GM04503 (cell line): ENCODE data around the gene SMOC2.

Experiments
- DNase-seq: peaks from one replicate; pipeline ENCODE4 v3.0.0-alpha.2; 2012; ENCODE audit warnings: low read depth

The SMOC2 gene

DNA sequence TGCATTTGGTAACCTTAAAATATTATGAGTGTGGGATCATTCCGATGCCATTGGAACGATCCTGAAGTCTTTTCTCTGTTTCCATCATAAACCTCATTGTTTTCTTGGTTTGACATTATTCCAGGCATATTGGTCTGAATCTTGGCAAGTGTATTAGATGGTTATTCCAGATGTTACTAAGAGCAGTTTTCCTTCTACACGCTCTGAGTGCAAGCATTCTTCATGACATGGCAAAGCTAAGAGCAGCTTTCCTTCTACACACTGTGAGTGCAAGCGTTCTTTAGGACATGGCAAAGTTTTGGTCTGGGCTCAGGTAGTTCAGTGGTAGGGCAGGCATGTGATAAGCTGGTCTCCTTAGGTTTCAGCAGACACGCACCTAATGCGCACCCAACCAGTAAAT is 53.0 kb downstream of the SMOC2 start:
- no peak for DNase-seq

- DNase-seq = no peak
Measured at GRCh38 chr6:168494726-168495125, 53.7 kb downstream of the SMOC2 start.

DNA sequence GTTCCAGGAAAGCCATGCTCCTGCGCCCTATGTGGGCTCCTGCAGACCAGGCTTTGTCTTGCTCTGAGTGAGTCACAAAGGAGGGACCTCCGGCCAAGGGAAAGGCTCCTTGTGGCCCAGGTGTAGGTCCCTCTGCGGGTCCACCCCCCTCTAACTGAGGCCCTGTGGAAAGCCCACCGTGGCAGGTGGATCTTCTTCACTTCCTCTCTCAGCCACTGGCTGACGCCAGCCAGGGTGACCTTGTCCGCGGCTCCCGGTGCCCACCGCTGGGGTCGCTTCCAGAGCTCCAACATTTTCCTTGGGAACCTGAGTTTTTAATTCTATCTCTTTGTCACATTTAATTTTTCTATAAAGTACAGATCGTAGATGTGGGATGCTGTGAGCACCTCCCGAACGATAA is 54.1 kb downstream of the SMOC2 start:
- DNase-seq = no peak

DNA sequence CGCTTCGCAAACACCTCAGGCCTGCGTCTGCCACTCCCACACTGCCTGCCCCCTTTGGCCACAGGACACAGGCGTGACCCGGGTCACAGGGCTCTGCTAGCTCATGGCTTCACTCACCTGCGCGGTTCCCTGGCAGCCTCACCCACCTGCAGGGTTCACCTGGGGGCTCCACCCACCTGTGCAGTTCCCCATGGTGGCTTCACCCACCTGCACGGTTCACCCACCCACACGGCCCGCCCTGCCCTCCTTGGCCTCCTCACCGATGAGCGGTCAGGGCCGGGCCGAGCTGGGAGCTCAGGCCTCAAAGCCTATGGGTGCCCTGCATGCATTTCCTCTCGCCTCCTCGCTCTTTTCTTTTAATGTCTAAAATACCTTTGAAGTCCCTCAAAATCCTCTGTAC is 54.7 kb downstream of the SMOC2 start:
- no peak for DNase-seq

DNA sequence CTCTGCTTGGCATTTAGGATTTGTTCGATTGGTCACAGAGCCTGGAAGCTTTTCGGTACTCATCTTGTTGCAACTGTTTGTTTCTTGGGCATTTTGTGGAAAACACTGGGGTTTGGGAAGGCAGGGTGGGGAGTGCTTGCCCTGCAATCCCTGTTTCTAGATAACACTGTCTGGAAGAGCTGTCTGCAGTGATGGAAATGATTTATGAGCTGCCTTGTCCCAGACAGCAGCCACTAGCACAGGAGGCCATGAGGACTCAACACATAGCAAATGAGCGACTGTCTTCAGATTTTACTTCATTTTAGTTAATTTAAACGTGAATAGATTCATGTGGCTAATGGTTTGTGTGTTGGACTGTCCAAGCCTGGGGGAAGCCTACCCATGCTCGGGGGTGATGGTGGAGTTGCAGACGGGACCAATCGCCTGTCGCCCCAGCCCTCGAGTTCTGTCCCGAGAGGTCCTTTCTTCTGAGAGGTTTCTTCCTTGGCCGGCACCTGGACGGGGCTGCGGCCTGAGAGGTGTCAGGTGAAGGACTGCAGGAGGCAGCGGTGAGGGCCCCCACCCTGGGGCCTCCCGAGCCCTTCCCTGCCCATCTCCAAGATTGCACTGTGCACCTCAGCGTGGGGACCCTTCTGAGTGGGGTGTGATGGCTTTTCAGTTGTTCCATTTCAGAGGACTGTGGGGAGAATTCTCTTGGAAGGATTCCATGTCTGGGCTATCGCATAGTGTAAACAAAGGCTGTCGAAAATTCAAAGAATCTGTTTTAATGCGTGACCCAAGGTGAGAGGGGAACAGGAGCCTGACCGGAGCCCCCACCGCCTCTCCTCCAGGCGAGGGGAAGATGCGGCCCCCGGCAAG is 55.4 kb downstream of the SMOC2 start:
- DNase-seq = no peak

DNA sequence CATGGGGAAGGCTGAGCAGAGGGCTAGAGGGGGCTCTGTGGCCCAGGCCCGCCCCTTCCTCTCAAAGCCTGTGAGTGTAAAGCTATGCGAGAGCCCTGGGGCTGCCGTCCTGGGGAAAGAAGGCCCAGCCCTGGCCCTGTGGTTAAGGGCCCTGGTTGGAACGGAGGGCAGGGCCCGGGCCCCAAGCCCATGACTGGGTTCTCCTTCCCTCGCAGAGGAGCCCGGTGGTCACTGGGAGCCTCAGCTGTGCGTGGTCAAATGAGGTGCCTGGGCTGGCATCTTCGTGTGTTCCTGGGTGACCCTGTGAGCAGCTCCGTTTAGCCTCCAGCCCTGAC is 56.0 kb downstream of the SMOC2 start:
- no peak for DNase-seq

DNA sequence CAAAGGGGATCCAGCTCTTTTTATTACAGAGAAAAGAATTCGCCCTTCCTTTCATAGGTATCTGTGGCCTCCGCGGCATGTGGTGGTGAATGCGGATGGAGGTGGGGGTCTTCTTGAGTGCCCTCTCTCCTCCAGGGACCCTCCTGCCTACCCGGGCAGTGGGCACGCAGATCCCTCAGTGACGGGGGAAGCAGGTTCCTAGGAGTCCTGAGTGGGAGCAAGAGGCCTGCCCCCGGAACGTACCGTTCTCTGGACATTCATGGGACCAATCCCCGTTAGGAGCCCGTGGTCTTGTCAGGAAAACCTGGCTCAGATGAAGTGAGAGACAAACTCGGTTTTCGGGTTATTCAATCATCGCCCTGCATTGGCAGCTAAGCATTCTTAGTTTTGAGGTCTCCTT is 56.4 kb downstream of the SMOC2 start:
- no peak for DNase-seq

DNA sequence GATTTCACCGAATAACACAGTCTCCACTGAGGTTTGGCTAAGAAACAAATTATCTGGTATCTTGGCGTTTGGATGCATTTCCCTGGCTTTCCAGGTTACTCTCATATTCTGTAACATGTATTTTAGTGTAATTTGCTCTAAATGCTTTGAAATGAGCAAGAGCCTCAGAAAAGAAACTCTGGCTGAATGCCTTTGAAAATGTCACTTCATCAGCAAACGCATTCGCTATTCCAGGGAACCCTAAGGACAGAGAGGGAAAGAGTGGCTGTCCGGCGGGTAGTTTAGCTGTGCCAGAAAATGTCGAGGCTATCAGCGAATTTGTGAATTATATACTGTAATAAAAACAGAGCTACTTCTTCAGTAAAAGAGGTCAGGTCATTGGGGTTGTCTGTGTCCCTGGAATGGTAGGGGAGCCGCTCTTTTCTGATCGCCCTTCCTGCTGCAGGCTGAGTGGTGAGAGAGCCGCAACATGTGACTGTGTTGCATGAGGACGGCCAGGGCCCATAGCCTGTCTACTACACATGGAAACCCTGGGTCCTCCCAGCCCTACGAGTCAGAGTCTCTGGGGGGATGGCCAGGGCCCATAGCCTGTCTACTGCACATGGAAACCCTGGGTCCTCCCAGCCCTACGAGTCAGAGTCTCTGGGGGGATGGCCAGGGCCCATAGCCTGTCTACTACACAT is 57.3 kb downstream of the SMOC2 start:
- DNase-seq = no peak

DNA sequence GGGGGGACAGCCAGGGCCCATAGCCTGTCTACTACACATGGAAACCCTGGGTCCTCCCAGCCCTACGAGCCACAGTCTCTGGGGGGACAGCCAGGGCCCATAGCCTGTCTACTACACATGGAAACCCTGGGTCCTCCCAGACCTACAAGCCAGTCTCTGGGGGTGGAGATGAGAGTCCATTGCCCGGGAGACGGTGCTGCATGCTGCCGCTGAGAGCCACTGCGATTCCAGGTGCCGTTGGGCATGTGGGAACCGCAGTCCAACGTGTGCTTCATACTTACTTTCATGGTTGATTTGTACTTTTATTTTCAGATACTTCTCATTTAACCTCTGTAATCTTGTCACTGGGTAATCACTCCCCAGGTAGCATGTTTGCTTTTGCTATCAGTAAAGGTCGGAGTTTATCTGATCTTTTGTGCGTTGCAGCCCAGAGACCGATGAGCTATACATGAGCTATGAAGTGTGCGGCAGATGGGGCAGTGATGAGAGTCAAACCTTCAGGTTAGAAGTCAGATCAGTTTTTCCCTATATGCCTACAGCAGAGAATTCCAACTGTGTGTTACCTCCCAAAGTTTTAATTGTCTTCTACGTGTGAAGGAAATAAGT is 58.2 kb downstream of the SMOC2 start:
- DNase-seq = no peak

GRCh38 chr6:168500519-168500918 is 59.5 kb downstream of the SMOC2 start:
- no peak for DNase-seq

DNA sequence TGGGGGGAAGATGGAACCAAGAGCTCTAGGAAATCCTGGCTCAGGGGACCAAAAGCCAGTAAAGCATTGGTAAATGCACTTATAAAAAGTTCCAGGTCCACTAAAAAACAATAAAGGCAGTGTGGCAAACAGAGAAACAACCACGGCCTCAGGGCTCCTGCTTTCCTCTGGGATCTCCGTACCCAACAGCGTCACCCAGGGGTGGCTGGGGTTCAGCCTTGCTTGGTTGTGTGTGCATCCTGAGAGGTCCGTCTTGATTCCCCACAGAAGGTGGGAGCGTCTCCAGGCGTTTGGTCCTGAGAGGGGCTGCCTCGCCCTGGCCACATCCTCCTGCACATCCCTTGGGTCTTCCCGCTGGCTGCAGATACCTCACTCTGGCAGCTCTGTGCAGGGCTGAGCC is 60.6 kb downstream of the SMOC2 start:
- no peak for DNase-seq

DNA sequence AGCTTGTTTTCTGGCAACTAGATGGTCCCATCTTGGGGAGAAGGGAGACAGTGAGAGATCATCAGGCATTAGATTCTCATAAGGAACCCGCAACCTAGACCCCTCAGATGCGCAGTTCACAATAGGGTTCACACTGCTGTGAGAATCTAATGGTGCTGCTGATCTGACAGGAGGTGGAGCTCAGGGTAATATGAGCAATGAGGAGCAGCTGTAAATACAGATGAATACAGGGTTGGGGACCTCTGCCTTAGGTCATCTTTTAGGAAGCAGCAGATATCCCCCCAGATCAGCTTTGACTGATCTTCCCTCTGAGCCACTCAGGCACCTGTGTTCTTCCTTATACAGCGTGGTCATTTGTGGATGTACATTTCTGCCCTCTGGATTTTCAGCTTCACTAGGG is 63.4 kb downstream of the SMOC2 start:
- DNase-seq = no peak

DNA sequence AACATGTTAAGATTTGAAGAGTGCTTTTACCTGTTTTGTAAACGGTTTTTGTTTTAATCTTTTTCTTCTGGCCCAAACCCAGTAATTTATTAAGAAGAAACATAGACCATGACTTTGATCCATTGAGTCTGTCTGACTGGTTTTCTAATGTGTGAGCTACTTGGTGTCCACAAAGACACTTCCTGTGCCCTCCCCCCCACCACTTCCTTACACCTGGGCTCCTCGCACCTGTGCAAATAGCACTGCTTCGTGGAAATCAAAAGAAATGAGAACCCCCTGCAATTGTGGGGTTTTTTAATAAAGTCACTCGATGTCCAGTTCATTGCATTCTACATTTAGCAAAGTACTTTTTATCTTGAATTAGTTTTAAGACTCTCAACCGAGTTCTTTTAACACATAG is 65.5 kb downstream of the SMOC2 start:
- DNase-seq = no peak

- DNase-seq = no peak
Measured at GRCh38 chr6:168507297-168507696, 66.3 kb downstream of the SMOC2 start.

DNA sequence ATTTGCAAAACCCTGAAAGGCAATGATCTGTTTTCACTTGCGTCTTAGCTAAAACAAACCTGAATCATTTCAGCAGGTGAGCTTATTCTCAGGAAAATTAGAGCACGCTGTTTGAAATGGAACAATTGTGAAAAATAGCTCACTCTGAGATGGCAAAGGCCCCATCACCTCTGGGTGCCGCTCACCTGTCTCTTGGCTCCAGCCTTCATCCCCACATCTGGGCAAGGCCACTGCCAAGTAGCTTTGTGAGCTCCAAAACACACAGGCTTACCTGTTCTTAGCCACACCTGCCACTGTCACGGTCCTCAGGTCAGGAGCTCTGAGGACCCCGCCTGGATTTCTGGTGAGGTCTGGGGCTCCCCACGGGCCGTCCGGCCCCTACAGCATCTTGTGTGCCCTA is 66.7 kb downstream of the SMOC2 start:
- DNase-seq = no peak

DNA sequence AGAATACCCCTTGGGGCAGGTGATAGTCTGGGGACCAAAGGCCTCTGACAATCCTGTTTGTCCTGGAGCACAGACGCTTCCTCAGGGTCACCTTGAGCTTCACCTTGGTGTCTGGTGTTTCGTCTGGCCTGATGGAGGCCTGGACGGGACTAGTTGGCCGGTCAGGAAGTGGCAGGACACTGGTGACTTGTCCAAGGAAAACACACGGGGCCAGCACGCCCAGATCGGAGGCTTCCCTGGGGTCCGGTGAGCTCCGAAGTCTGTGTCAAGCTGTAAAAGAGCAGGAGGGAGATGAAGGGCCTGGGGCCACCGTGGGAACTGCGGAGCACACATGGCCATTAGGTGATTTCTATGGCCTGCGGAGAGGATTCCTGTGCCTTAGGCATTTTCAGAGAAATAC is 67.9 kb downstream of the SMOC2 start:
- DNase-seq = no peak

GRCh38 chr6:168513766-168514165 is 72.8 kb downstream of the SMOC2 start:
- DNase-seq = no peak

GRCh38 chr6:168514216-168514615 is 73.2 kb downstream of the SMOC2 start:
- DNase-seq = no peak

DNA sequence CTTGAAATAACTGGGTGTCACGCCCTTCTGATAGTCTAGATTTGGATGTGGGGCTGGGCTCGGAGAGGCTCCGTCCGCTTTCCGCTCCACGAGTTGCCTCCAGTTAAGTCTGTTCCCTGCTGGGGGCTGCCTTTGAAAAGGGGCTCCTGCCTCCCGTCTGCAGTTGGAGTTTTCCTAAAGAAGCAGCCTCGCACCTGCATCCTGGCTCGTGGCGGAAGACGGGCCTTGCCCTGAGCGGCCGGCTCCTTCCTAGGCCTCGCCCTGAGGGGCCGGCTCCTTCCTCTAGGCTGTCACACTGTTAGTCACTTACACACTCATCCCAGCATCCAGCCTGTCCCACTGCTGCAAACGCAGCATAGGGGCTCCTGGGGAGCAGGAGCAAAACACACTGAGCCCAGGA is 74.4 kb downstream of the SMOC2 start:
- no peak for DNase-seq

DNA sequence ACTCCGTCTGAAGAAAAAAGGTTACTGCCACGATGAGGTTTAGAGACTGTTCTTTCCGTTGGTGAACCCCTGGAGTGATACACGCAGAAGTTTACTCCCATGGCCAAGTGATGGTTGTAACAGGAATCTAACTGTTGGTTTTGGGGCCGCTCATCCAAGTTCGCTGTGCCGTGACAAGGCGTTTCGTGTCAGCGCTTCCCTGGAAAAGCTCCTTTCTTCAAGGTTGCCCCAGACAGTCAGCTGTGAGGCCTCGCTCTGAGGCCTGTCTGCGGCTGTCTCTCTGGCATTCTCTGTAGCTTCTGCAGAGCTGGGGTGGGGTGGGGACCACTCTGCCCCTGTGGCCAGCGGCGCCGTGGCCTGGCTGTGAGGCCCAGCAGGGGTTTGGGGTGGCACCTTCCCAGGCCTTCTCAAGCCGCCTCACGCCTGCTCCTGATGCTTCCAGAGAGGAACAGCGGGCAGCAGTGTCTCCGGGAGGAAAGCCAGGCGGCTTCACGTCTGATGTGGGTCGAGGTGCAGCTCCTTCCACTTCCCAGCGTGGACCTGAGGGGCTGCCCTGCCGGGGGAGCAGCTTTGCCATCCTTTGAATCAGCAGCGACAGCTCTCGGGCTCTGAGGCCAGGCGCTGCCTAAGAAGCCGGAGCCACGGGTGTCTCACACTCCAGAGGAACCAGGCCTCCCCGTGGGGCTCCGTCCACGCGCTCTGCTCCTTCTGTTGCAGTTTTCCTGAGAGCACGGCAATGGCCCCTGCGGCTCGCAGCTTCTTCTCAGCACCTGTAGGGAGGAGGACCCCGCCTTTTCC is 76.2 kb downstream of the SMOC2 start:
- no peak for DNase-seq

DNA sequence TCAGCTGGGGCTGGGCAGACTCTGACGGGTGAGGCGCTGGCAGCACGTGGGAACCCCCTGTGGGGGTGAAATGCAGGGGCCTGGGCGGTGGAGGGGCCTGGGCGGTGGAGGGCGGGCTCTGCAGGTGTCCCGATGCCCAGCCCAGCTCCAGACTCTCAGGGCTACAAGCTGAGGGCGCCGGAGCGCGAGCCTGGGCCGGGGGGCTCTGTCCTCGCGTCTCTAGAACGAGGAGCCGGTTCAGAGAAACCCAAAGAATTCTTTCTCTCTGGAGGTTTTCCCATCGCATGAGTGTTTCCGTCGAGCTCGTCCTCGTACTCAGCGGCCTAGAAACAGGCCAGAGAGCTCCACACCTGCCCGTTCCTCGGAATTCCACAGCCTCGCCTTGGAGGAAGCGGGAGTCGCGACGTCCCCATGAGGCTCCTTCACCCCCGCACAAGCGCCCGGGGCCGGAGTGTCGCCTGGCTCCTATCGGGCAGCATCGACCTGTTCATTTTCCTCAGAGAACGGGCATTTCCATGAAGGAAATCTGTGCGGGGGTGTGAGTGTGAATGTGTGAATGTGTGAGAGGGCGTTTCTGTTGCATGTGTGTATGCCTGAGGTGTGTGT is 76.9 kb downstream of the SMOC2 start:
- no peak for DNase-seq

- DNase-seq = no peak
Measured at GRCh38 chr6:168518348-168518745, 77.4 kb downstream of the SMOC2 start.
